GM12878 (cell line): ENCODE results near the gene NOVA2. TPM values are rescaled to one million over a fixed set of nuclear protein-coding genes. Genes with fewer than 3 reads are reported as not detected.
A peak's percentile ranks its signal among the peaks of the same experiment; 100 is the strongest.

Experiments
- BCLAF1 ChIP-seq: fragments of 450-650 bp; IDR thresholded peaks from 2 replicates; pipeline ENCODE4 v1.6.1; 2017; ENCODE audit warnings: antibody characterized with exemption, mild to moderate bottlenecking, moderate library complexity
- CBX5 ChIP-seq: sonication (generic); IDR thresholded peaks from 2 replicates; pipeline ENCODE4 v1.6.1; 2016; ENCODE audit warnings: low read depth, moderate library complexity, mild to moderate bottlenecking, inconsistent platforms
- CREB1 ChIP-seq: IDR thresholded peaks from 2 replicates; pipeline ENCODE4 v1.6.1; 2012; ENCODE audit warnings: low read depth, mild to moderate bottlenecking, inconsistent platforms
- HCFC1 ChIP-seq: fragments of 150-350 bp; IDR thresholded peaks from 2 replicates; pipeline ENCODE4 v1.6.1; 2014; ENCODE audit warnings: low read length
- HDAC6 ChIP-seq: fragments of 200-600 bp; sonication (generic); IDR thresholded peaks from one replicate; pipeline ENCODE4 v1.8.0; 2017; ENCODE audit warnings: antibody characterized with exemption; ENCODE audit not compliant: unreplicated experiment
- IKZF2 ChIP-seq, 2 experiments: fragments of 450-650 bp; IDR thresholded peaks; 2 replicates each; pipeline ENCODE4 v1.6.1; 2017; ENCODE audit warnings: mild to moderate bottlenecking in 2 of 2, moderate library complexity in 2 of 2
- KAT2A ChIP-seq: conservative IDR thresholded peaks from 2 replicates; pipeline ENCODE4 v1.6.1; 2011; ENCODE audit warnings: low read depth, low read length; ENCODE audit not compliant: control insufficient read depth
- MAX ChIP-seq: IDR thresholded peaks from 2 replicates; pipeline ENCODE4 v1.6.1; 2012; ENCODE audit warnings: low read depth, low read length, improper control_type of control experiment
- MXI1 ChIP-seq: fragments of 150-350 bp; IDR thresholded peaks from 2 replicates; pipeline ENCODE4 v1.6.1; 2011; ENCODE audit warnings: low read depth, mild to moderate bottlenecking, inconsistent platforms, low read length, improper control_type of control experiment
- MYB ChIP-seq: fragments of 150-350 bp; IDR thresholded peaks from 2 replicates; pipeline ENCODE4 v1.6.1; 2014; ENCODE audit warnings: mild to moderate bottlenecking, low read depth, low read length, borderline replicate concordance
- MYC ChIP-seq: IDR thresholded peaks from 2 replicates; pipeline ENCODE4 v1.6.1; 2011; ENCODE audit warnings: mild to moderate bottlenecking, low read length, moderate library complexity, inconsistent platforms; ENCODE audit not compliant: insufficient read depth, insufficient replicate concordance, insufficient read length, severe bottlenecking
- NFYB ChIP-seq: IDR thresholded peaks from 2 replicates; pipeline ENCODE4 v1.6.1; 2011; ENCODE audit warnings: low read depth, mild to moderate bottlenecking, low read length, improper control_type of control experiment, moderate library complexity; ENCODE audit not compliant: insufficient read depth
- NRF1 ChIP-seq: conservative IDR thresholded peaks from 2 replicates; pipeline ENCODE4 v1.6.1; 2011; ENCODE audit warnings: mild to moderate bottlenecking, low read depth, low read length, improper control_type of control experiment
- RCOR1 ChIP-seq: conservative IDR thresholded peaks from 2 replicates; pipeline ENCODE4 v1.6.1; 2012; ENCODE audit warnings: low read depth, low read length, improper control_type of control experiment
- SUZ12 ChIP-seq: fragments of 200-600 bp; sonication (generic); IDR thresholded peaks from one replicate; pipeline ENCODE4 v1.6.1; 2018; ENCODE audit warnings: antibody characterized with exemption, mild to moderate bottlenecking; ENCODE audit not compliant: unreplicated experiment
- TARDBP ChIP-seq: IDR thresholded peaks from 2 replicates; pipeline ENCODE4 v1.6.1; 2016; ENCODE audit warnings: borderline replicate concordance
- TCF3 ChIP-seq: IDR thresholded peaks from 2 replicates; pipeline ENCODE4 v1.6.1; 2012; ENCODE audit warnings: low read depth, mild to moderate bottlenecking, low read length, borderline replicate concordance; ENCODE audit not compliant: insufficient read depth
- USF2 ChIP-seq: IDR thresholded peaks from 2 replicates; pipeline ENCODE4 v1.6.1; 2011; ENCODE audit warnings: low read depth, low read length, improper control_type of control experiment, borderline replicate concordance
- ZNF217 ChIP-seq: fragments of 450-650 bp; IDR thresholded peaks from 2 replicates; pipeline ENCODE4 v1.6.1; 2017; ENCODE audit warnings: antibody characterized with exemption, mild to moderate bottlenecking
- ZSCAN29 ChIP-seq: fragments of 450-650 bp; IDR thresholded peaks from 2 replicates; pipeline ENCODE4 v1.6.1; 2017; ENCODE audit warnings: mild to moderate bottlenecking, moderate library complexity
- polyA plus RNA-seq, 11 experiments: library from polyadenylated mRNA; depleted of rRNA in 4 of 11; unstranded in 6 of 11; stranded (reverse) in 5 of 11; fragments of >200 nt; fragmentation: Nextera tagmentation in 4 of 11; fragmentation: Illumina TruSeq in 1 of 11; extraction: Ambion mirVana in 4 of 11; extraction: Trizol in 1 of 11; gene quantifications; 1 replicate in 1 of 11; 2 replicates in 10 of 11; pipeline versions ENCODE4 v1.2.1 to v1.2.3, GENCODE V29; 2011 to 2016; ENCODE audit warnings: inconsistent platforms in 2 of 11, missing spikeins in 2 of 11, low read depth in 1 of 11
- total RNA-seq, 4 experiments: library from RNA; depleted of rRNA in 3 of 4; stranded (reverse); fragments of >200 nt in 3 of 4; fragmentation: Illumina TruSeq in 1 of 4; extraction: Trizol in 1 of 4; gene quantifications; 2 replicates each; pipeline versions ENCODE4 v1.2.1 to v1.2.3, GENCODE V29; 2013 to 2021
- TF ChIP-seq, protein P1 (sequence below): fragments of 450-650 bp; IDR thresholded peaks from 2 replicates; pipeline ENCODE4 v1.6.1; 2017; ENCODE audit warnings: mild to moderate bottlenecking, moderate library complexity

NOVA2 gene
- total and polyA plus RNA-seq, 10 of the 15 experiments (the other 5 are each of a cell fraction or from before 2014, with no cell fraction given), result under 0.01 to 0.44 (median 0.03) TPM; not detected in 4

GRCh38 chr19:45885556-45886426 is 87.9 kb downstream of the NOVA2 start, which contains the start of gene IRF2BP1 (continued):
- peak; percentile 51 for TF ChIP-seq BCLAF1
- TF ChIP-seq SUZ12, result no peak
- TF ChIP-seq ZSCAN29, result no peak
- TF ChIP-seq, protein P1, sequence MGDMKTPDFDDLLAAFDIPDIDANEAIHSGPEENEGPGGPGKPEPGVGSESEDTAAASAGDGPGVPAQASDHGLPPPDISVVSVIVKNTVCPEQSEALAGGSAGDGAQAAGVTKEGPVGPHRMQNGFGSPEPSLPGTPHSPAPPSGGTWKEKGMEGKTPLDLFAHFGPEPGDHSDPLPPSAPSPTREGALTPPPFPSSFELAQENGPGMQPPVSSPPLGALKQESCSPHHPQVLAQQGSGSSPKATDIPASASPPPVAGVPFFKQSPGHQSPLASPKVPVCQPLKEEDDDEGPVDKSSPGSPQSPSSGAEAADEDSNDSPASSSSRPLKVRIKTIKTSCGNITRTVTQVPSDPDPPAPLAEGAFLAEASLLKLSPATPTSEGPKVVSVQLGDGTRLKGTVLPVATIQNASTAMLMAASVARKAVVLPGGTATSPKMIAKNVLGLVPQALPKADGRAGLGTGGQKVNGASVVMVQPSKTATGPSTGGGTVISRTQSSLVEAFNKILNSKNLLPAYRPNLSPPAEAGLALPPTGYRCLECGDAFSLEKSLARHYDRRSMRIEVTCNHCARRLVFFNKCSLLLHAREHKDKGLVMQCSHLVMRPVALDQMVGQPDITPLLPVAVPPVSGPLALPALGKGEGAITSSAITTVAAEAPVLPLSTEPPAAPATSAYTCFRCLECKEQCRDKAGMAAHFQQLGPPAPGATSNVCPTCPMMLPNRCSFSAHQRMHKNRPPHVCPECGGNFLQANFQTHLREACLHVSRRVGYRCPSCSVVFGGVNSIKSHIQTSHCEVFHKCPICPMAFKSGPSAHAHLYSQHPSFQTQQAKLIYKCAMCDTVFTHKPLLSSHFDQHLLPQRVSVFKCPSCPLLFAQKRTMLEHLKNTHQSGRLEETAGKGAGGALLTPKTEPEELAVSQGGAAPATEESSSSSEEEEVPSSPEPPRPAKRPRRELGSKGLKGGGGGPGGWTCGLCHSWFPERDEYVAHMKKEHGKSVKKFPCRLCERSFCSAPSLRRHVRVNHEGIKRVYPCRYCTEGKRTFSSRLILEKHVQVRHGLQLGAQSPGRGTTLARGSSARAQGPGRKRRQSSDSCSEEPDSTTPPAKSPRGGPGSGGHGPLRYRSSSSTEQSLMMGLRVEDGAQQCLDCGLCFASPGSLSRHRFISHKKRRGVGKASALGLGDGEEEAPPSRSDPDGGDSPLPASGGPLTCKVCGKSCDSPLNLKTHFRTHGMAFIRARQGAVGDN, result no peak; the same call in 1 of the 2 replicates
- no peak for TF ChIP-seq USF2
- no peak for TF ChIP-seq KAT2A
- TF ChIP-seq HCFC1, result peak; percentile 85
- TF ChIP-seq RCOR1, result no peak
- no peak for TF ChIP-seq IKZF2 (IDR thresholded peaks at IDR 0.05)
- peak; percentile 56; the same call in 1 of the 2 replicates for TF ChIP-seq MAX
- no peak; the same call in none of the 2 replicates for TF ChIP-seq MXI1
- no peak for TF ChIP-seq NFYB
- TF ChIP-seq TCF3, result no peak
- TF ChIP-seq MYB, result no peak
- no peak for TF ChIP-seq CBX5
- peak; percentile 61 for TF ChIP-seq MYC
- TF ChIP-seq NRF1, result no peak
- peak; percentile 62; the same call in 1 of the 2 replicates for TF ChIP-seq TARDBP
- peak; percentile 87 for TF ChIP-seq CREB1
- TF ChIP-seq HDAC6, result no peak
- no peak for TF ChIP-seq ZNF217
